GM18526 (cell line): Measurements from ENCODE around the gene RIN3.

Experiments
- POLR2A ChIP-seq: IDR thresholded peaks from 3 replicates; pipeline ENCODE4 v1.6.1; 2011; ENCODE audit not compliant: insufficient read length; ENCODE audit errors: extremely low read depth

Gene RIN3

GRCh38 chr14:92644171-92644969, 130.8 kb downstream of the RIN3 start:
- no peak for TF ChIP-seq POLR2A

- no peak for TF ChIP-seq POLR2A
Measured at GRCh38 chr14:92644970-92645515, 131.5 kb downstream of the RIN3 start.

DNA sequence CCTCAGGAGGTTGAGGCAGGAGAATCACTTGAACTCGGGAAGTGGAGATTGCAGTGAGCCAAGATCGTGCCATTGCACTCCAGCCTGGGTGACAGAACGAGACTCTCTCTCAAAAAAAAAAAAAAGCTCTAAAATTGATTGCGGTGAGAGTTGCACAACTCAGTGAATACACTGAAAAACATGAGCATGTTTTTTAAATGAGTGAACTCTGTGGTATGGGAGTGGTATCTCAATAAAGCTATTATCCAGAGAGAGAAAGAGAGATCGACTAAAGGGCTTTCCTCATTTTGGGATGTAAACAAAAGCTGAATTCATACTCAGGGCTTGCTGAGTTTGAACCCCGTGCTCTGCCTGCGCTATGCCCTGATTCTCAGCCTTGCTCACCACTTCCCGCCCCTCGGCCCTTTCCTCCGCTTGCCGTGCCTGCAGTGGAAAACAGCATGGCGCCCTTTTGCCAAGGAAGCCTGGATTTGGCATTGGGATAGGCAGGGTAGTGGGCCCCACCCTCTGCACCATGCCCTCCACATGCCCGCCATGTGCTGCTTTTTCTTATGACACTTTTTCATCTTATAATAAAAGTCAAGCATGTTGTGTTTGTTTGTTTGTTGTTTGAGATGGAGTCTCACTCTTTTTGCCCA, 132.4 kb downstream of the RIN3 start:
- no peak for TF ChIP-seq POLR2A

DNA sequence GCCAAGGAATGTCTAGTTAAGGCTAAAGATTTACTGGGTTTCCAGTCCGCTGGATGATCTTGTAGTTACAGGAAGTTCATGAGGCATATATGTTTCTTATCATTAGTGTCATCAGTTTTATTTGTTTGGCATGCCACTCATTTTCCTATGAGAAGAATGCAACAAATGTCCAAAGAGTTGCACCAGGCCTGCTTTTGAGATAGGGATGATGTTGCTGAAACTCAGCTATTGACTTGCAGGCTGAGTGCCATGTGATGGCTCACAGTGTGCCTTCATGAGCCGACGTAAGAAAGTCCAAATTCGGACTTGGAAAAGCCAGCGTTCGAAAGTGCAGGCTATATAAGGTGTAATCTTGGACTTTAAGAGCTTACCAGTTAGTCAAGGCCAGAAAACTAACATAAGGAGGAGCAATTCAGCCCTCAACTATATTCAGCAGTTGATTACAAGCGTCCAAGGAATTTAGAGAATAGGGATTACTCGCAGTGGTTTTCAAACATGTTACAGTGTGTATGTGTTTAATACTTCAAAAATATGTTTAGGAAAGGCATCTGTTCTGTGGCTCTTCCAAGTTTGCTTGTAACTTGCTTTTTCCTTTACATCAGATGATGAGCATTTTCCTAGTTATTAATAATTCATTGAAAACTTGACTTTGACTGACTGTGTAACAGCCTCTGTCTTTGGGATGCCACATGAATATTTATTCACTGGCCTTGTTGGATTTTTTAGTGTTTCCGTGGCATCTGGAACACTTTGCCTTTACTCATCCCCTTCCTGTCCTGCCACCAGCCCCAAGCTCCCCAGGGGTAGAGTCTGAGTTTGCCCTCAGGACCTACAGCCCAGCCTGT, 133.6 kb downstream of the RIN3 start:
- no peak for TF ChIP-seq POLR2A

GRCh38 chr14:92647797-92648279, 134.3 kb downstream of the RIN3 start:
- TF ChIP-seq POLR2A, result no peak

- no peak for TF ChIP-seq POLR2A
Measured at GRCh38 chr14:92649066-92649465, 135.5 kb downstream of the RIN3 start.

- no peak for TF ChIP-seq POLR2A
Measured at GRCh38 chr14:92649934-92650545, 136.5 kb downstream of the RIN3 start.

DNA sequence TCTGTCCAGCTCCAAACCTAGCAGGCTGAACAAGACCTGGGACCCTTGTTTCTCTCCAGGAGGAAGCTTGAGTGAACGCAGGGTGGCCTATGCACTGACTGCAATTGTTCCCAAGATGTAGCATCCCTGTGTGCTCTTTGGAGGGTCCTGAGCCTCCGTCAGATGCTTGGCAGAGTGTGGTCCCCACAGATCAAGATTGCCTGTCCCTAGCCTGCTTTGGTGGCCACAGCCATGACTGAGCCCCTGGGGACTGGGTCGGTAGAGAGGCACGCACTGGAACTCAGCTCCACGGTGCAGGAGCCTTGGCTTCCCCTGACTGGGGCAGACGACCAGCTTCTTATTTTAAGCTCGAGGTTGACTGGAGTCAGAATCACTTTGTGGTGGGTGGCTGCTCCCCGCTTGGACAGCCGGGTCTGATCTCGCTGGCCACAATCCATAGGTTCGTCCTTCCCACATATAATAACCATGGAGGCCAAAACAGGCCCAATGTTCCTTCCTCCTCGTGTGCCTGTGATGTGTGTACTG, 137.1 kb downstream of the RIN3 start:
- TF ChIP-seq POLR2A, result no peak

GRCh38 chr14:92651106-92651757, 137.7 kb downstream of the RIN3 start:
- peak; percentile 14 for TF ChIP-seq POLR2A

DNA sequence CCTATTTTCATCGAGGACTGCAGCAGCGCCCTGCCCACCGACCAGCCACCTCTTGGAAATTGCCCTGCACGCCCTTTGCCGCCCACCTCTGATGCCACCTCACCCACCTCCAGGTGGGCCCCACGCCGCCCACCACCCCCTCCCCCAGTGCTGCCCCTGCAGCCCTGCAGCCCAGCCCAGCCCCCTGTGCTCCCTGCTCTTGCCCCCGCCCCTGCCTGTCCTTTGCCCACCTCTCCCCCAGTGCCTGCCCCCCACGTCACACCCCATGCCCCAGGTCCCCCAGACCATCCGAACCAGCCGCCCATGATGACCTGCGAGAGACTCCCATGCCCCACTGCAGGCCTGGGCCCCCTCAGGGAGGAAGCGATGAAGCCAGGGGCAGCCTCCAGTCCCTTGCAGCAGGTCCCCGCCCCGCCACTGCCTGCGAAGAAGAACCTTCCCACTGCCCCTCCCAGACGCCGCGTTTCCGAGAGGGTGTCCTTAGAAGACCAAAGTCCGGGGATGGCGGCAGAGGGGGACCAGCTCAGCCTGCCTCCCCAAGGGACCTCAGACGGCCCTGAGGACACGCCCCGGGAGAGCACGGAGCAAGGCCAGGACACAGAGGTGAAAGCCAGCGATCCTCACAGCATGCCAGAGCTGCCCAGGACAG, 138.3 kb downstream of the RIN3 start:
- peak; percentile 58 for TF ChIP-seq POLR2A

- peak; percentile 32 for TF ChIP-seq POLR2A
Measured at GRCh38 chr14:92652413-92653151, 139.0 kb downstream of the RIN3 start.

- TF ChIP-seq POLR2A, result no peak
Measured at GRCh38 chr14:92653162-92653651, 139.6 kb downstream of the RIN3 start.
